ENCODE results near the gene RPS14. TPM values are rescaled to one million over a fixed set of nuclear protein-coding genes. Genes with fewer than 3 reads are reported as not detected.
"Not testable (repeated sequence)": the region's sequence is repeated elsewhere in the genome, so short reads cannot be mapped to it uniquely, and the experiment has no call there.

Gene RPS14
- polyA plus RNA-seq, 4 donors: 1,840 to 2,407 (median 1,919) TPM

DNA sequence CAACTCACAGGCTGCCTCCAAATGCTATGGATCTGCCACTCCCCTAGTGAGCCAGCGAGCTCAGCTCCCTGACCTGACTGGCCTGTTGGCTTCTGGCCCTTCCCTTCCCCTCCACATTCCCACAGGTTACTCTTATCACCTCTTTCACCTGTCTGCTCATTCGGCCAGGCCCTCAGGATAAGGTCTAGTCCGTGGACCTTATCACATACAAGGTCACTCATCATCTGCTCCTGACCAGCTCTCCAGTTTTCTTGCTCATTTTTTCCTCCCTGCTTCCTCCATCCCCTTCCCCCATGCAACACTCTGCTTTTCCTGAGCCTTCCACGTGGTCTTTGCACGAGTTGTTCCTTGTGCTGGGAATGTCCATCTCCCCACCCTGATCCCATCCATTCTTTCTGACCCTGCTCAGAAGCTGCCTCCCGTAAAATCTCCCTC lies 32.5 kb upstream of the RPS14 start:
- no peak for DNase-seq (ENCODE audit: low read depth in 4 of 4, low spot score in 2 of 4)

DNA sequence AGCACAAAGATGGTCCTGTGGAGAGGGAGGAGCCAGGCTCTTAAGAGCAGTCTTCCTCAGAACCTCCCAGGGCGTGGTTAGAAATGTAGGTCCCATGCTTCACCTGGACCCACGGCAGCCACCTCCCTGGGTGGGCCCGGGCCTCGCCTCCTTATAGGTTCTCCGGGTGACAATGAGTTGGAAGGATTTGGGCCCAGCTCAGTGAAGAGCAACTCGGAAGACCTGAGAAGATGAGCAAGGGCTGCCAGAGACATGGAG lies 32.1 kb upstream of the RPS14 start:
- DNase-seq (ENCODE audit: low read depth in 4 of 4, low spot score in 2 of 4): no peak

DNA sequence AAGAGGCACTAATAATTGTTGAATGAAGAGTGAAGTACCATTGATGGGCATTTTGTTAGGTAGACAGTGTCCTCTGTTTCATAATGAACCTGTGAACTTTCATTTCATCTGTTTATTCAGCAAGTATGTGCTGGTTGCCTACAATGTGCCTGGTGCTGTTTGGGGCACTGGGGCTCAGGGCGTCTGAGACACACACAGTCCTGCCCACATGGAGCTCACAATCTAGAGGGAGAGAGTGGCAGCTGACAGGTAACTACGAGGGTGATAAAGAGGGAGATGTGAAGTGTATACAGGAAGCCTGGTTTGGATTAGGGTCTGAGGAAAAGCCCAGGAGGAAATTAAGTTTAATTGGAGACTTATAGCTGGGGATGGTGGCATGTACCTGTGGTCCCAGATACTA lies 29.9 kb upstream of the RPS14 start:
- no peak for DNase-seq (ENCODE audit: low read depth in 4 of 4, low spot score in 2 of 4)

DNA sequence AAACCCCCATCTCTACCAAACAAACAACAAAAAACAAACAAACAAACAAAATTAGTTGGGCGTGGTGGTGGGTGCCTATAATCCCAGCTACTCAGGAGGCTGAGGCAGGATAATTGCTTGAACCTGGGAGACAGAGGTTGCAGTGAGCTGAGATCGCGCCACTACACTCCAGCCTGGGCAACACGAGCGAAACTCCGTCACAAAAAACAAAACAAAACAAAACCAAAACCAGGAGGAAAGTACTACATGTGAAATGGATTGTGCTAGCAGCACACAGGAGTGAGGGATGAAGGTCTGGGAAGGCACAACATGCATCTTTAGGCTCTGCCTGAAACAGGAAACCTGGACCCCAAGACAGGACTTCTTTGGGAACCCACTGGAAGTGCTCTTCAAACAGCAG lies 27.0 kb upstream of the RPS14 start:
- not testable (repeated sequence) for DNase-seq (ENCODE audit: low read depth in 4 of 4, low spot score in 2 of 4)

- DNase-seq (ENCODE audit: low read depth in 4 of 4, low spot score in 2 of 4): no peak
These were observed 24.3 kb upstream of the RPS14 start for GRCh38 chr5:150473673-150474358.

- no peak for DNase-seq (ENCODE audit: low read depth in 4 of 4, low spot score in 2 of 4)
These were observed 20.4 kb upstream of the RPS14 start for GRCh38 chr5:150469718-150470469.

GRCh38 chr5:150468206-150468605 lies 18.7 kb upstream of the RPS14 start:
- DNase-seq (ENCODE audit: low read depth in 4 of 4, low spot score in 2 of 4): no peak

- no peak for DNase-seq (ENCODE audit: low read depth in 4 of 4, low spot score in 2 of 4)
These were observed 16.4 kb upstream of the RPS14 start for GRCh38 chr5:150465927-150466326.

DNA sequence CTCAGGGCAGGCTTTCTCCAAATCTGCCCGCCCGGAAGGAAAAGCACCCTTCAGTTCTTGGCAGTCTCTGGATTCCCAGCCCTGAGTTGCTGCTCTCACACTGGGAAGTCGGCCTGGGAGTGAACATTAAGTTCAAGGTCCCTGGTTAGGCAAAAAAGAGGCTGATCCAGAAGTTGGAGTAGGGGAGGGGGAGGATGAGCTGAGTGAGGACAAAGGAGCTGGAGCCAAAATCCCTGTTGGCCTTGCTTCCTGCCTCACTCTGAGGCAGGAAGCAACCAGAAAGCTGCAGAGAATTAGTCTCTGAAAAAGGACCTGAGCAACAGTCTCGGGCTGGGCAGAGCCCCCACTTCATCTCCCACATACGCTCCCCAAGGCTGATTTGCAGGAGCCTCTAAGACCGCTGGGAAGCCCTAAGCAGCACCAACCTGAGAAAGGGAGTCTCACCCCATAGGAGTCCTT lies 15.0 kb upstream of the RPS14 start:
- DNase-seq (ENCODE audit: low read depth in 4 of 4, low spot score in 2 of 4): no peak

- no peak for DNase-seq (ENCODE audit: low read depth in 4 of 4, low spot score in 2 of 4)
These were observed 11.7 kb upstream of the RPS14 start for GRCh38 chr5:150461231-150461630.

DNA sequence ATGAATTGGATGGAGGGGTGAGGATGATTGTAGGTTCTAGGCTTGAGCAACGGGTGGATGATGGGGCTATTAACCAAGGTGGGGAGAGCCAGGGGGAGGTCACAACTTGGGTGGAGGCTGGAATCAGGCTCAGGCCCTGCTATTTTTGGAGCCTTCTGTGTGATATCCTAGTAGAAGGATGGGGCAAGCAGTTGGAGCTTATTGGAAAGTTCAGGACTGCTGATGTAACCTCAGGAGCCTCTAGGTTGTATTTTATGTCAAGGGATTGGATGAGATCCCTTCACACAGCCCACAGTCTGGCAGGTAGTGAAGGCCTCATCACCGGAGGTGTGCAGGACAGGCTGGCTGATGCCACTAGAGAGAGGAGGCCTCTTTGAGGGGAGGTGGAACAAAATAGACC lies 11.2 kb upstream of the RPS14 start:
- no peak for DNase-seq (ENCODE audit: low read depth in 4 of 4, low spot score in 2 of 4)

GRCh38 chr5:150458802-150459557 lies 9.4 kb upstream of the RPS14 start:
- DNase-seq (ENCODE audit: low read depth in 4 of 4, low spot score in 2 of 4): peak in 1 of 4 donors; percentile 50

GRCh38 chr5:150457562-150458240 lies 8.2 kb upstream of the RPS14 start:
- DNase-seq (ENCODE audit: low read depth in 4 of 4, low spot score in 2 of 4): no peak

GRCh38 chr5:150457121-150457520 lies 7.6 kb upstream of the RPS14 start:
- no peak for DNase-seq (ENCODE audit: low read depth in 4 of 4, low spot score in 2 of 4)

DNA sequence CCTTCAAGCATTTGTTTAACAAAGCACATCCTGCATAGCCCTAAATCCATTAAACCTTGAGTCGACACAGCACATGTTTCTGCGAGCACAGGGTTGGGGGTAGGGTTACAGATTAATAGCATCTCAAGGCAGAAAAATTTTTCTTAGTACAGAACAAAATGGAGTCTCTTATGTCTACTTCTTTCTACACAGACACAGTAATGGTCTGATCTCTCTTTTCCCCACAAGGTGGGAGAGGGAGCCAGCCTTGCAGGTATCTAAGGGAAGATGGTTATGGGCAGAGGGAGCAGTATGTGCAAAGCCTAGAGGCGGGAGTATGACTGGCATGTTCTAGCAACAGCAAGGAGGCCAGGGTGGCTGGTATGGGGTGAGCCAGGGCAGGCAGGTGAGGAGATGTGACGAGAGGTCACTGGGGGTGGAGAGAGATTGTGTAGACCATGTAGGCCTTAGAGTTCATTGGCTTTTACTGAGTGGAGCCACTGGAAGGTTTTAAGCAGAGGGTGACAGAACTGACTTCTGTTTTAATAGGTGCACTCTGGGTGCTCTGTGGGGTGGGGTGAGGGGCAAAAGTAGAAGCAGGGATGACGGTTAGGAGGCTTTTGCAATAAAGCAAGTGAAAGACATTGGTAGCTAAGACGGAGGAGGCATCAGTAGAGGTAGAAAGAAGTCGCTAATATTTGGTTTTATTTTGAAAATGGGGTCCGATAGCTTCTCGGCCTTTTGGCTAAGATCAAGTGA lies 5.1 kb upstream of the RPS14 start:
- DNase-seq (ENCODE audit: low read depth in 4 of 4, low spot score in 2 of 4): no peak

- DNase-seq (ENCODE audit: low read depth in 4 of 4, low spot score in 2 of 4): not testable (repeated sequence)
These were observed 4.5 kb upstream of the RPS14 start for GRCh38 chr5:150454027-150454426.

DNA sequence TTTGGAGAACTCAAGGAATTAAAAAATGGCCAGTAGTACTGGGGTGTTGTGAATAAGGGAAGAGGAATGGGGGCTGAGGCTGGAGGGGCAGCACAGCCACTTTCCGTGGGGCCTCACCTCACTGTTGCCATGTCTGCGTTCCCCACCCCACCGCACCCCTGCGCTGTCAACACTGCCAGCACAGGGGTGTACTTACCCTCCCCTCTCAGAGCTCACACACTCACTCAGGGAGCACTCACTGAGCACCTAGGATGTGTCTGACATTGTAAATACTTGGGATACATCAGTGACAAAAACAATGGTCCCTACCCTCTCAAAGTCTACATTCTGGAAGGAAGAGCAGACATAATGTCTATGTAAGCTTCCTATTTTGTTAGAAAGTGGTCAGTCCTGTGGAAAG lies 3.4 kb upstream of the RPS14 start:
- no peak for DNase-seq (ENCODE audit: low read depth in 4 of 4, low spot score in 2 of 4)

- DNase-seq (ENCODE audit: low read depth in 4 of 4, low spot score in 2 of 4): no peak
These were observed 2.1 kb upstream of the RPS14 start for GRCh38 chr5:150451594-150451993.

- no peak for DNase-seq (ENCODE audit: low read depth in 4 of 4, low spot score in 2 of 4)
These were observed 505 bp downstream of the RPS14 start for GRCh38 chr5:150448952-150449516.

- DNase-seq (ENCODE audit: low read depth in 4 of 4, low spot score in 2 of 4): no peak
These were observed 1.2 kb downstream of the RPS14 start for GRCh38 chr5:150448334-150448733.
